Osteoblast (primary cell): ENCODE results near the gene OTOGL. TPM values are rescaled to one million over a fixed set of nuclear protein-coding genes. Genes with fewer than 3 reads are reported as not detected.

Experiments used
- DNase-seq: peaks from one replicate; pipeline ENCODE4 v3.0.0; 2011; ENCODE audit warnings: low spot score, mixed read lengths; ENCODE audit not compliant: insufficient read length; ENCODE audit errors: missing footprints
- H2AFZ ChIP-seq: 2 replicates; pipeline ENCODE4 v1.6.0; 2011; ENCODE audit warnings: mild to moderate bottlenecking, low read length
- H3K27ac ChIP-seq: 2 replicates; pipeline ENCODE4 v1.5.1; 2011; ENCODE audit warnings: mild to moderate bottlenecking, low read depth, low read length, moderate library complexity
- H3K27me3 ChIP-seq: 2 replicates; pipeline ENCODE4 v1.6.0; 2012; ENCODE audit warnings: mild to moderate bottlenecking, control low read depth, inconsistent platforms, low read length, moderate library complexity; ENCODE audit not compliant: insufficient read depth
- H3K36me3 ChIP-seq: 2 replicates; pipeline ENCODE4 v1.5.1; 2011; ENCODE audit warnings: mild to moderate bottlenecking, low read length, control low read depth, moderate library complexity; ENCODE audit not compliant: insufficient read depth
- H3K4me1 ChIP-seq: 2 replicates; pipeline ENCODE4 v1.5.1; 2011; ENCODE audit warnings: mild to moderate bottlenecking, low read length, control low read depth, moderate library complexity; ENCODE audit not compliant: insufficient read depth
- H3K4me2 ChIP-seq: 2 replicates; pipeline ENCODE4 v1.6.0; 2011; ENCODE audit warnings: mild to moderate bottlenecking, low read length; ENCODE audit not compliant: insufficient read depth
- H3K4me3 ChIP-seq: fragments of 200-600 bp; sonication (generic); 3 replicates; pipeline ENCODE4 v1.5.1; 2012; ENCODE audit warnings: mild to moderate bottlenecking, low read length, inconsistent platforms; ENCODE audit not compliant: insufficient read depth
- H3K79me2 ChIP-seq: 2 replicates; pipeline ENCODE4 v1.6.0; 2012; ENCODE audit warnings: mild to moderate bottlenecking, low read length, control low read depth, inconsistent platforms; ENCODE audit not compliant: insufficient read depth
- H3K9me3 ChIP-seq: 2 replicates; pipeline ENCODE4 v1.5.1; 2011; ENCODE audit warnings: low read depth, low read length, control low read depth
- H4K20me1 ChIP-seq: 2 replicates; pipeline ENCODE4 v1.6.0; 2012; ENCODE audit warnings: mild to moderate bottlenecking, low read length, control low read depth; ENCODE audit not compliant: insufficient read depth
- CTCF ChIP-seq: IDR thresholded peaks from 2 replicates; pipeline ENCODE4 v1.5.1; 2011; ENCODE audit warnings: mild to moderate bottlenecking, low read depth, low read length, moderate library complexity; ENCODE audit errors: extremely low read depth
- total RNA-seq: library from RNA; depleted of rRNA; stranded (reverse); fragments of >200 nt; gene quantifications from 2 replicates; pipeline ENCODE4 v1.2.3, GENCODE V29; 2012

OTOGL gene
- total RNA-seq, 1 donor = 0.36 TPM

GRCh38 chr12:80269803-80270552 lies 170.6 kb downstream of the OTOGL start:
- peak overlapping the region; percentile 52 for H3K27ac ChIP-seq
- H3K4me2 ChIP-seq = peak overlapping the region; percentile 56
- H3K79me2 ChIP-seq = no peaks in the 10 kb centered on the region
- peak; percentile 73 for TF ChIP-seq CTCF
- H3K4me3 ChIP-seq = no peak overlapping the region
- no peaks in the 10 kb centered on the region for H3K9me3 ChIP-seq
- no peaks in the 10 kb centered on the region for H4K20me1 ChIP-seq
- no peaks in the 10 kb centered on the region for H3K36me3 ChIP-seq
- H3K27me3 ChIP-seq = no peaks in the 10 kb centered on the region
- DNase-seq = no peak
- H3K4me1 ChIP-seq = peaks cover 22% of the 10 kb centered on the region
- H2AFZ ChIP-seq = no peak overlapping the region

DNA sequence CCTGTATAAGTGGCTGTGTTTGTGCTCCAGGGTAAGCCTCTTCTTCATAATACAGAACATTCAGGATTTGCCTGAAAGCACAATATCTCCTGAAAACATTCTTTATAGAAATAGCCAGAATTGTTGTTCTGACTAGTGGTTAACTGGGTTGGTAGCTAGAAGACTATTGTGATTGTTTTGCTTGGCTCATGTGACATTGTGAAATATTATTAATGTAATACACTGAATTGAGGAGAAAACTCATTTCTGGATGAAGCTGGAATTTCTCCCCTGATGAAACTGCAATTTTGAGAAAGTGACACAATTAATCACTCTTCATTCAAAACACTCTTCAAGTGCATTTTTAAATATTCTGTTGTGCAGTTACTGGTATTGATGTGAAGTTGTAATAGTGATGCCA lies 172.4 kb downstream of the OTOGL start:
- DNase-seq = no peak

GRCh38 chr12:80272387-80272915 lies 173.1 kb downstream of the OTOGL start:
- Histone ChIP-seq H3K27ac (no peak overlapping the region), H2AFZ (peak overlapping the region; percentile 44), H3K9me3 (no peaks in the 10 kb centered on the region), H3K79me2 (no peaks in the 10 kb centered on the region), H4K20me1 (no peaks in the 10 kb centered on the region), H3K36me3 (no peaks in the 10 kb centered on the region), H3K27me3 (no peaks in the 10 kb centered on the region), H3K4me1 (peaks cover 22% of the 10 kb centered on the region), H3K4me3 (no peak overlapping the region), H3K4me2 (no peak overlapping the region)
- no peak for DNase-seq
- no peak for TF ChIP-seq CTCF

More for the DNA sequence above, 172.4 kb downstream of the OTOGL start:
- Histone ChIP-seq H3K4me2 (no peak overlapping the region), H3K4me1 (peaks cover 22% of the 10 kb centered on the region), H2AFZ (no peak overlapping the region), H4K20me1 (no peaks in the 10 kb centered on the region), H3K27ac (no peak overlapping the region), H3K36me3 (no peaks in the 10 kb centered on the region), H3K27me3 (no peaks in the 10 kb centered on the region), H3K4me3 (no peak overlapping the region), H3K79me2 (no peaks in the 10 kb centered on the region), H3K9me3 (no peaks in the 10 kb centered on the region)
- TF ChIP-seq CTCF = no peak

- DNase-seq = no peak
- H3K9me3 ChIP-seq = no peaks in the 10 kb centered on the region
- H3K4me2 ChIP-seq = no peak overlapping the region
- no peak overlapping the region for H3K4me3 ChIP-seq
- H3K79me2 ChIP-seq = no peaks in the 10 kb centered on the region
- no peak overlapping the region for H3K27ac ChIP-seq
- no peaks in the 10 kb centered on the region for H3K36me3 ChIP-seq
- H4K20me1 ChIP-seq = no peaks in the 10 kb centered on the region
- no peaks in the 10 kb centered on the region for H3K27me3 ChIP-seq
- no peak for TF ChIP-seq CTCF
- peaks cover 22% of the 10 kb centered on the region for H3K4me1 ChIP-seq
- H2AFZ ChIP-seq = no peak overlapping the region
Observed at GRCh38 chr12:80273144-80273543, 173.8 kb downstream of the OTOGL start.
